RWPE2 (cell line): Measurements from ENCODE around the gene HERC4.
"Not testable (repeated sequence)": the region's sequence is repeated elsewhere in the genome, so short reads cannot be mapped to it uniquely, and the experiment has no call there.

ENCODE experiments used
- ATAC-seq: fragments of 200-7000 bp; cut with Tn5 transposase; 3 replicates; pipeline ENCODE4 v1.9.1; 2021; ENCODE audit warnings: low read depth
- DNase-seq: peaks from one replicate; pipeline ENCODE4 v3.0.0-alpha.2; 2020; ENCODE audit warnings: low spot score
- H3K27ac ChIP-seq: fragments of 450-650 bp; 2 replicates; pipeline ENCODE4 v1.5.1; 2017; ENCODE audit warnings: mild to moderate bottlenecking; ENCODE audit not compliant: poor library complexity, severe bottlenecking
- H3K27me3 ChIP-seq: fragments of 250-450 bp; sonication (Bioruptor Pico); 2 replicates; pipeline ENCODE4 v1.5.1; 2021; ENCODE audit warnings: mild to moderate bottlenecking, moderate library complexity; ENCODE audit not compliant: insufficient read depth, poor library complexity, severe bottlenecking
- H3K36me3 ChIP-seq: fragments of 250-450 bp; sonication (Bioruptor Pico); 2 replicates; pipeline ENCODE4 v1.5.1; 2020; ENCODE audit warnings: low read depth, mild to moderate bottlenecking, moderate library complexity
- H3K4me1 ChIP-seq: fragments of 250-450 bp; sonication (Bioruptor Pico); 2 replicates; pipeline ENCODE4 v1.5.1; 2021; ENCODE audit warnings: mild to moderate bottlenecking, moderate library complexity; ENCODE audit not compliant: insufficient read depth, poor library complexity, severe bottlenecking
- H3K4me3 ChIP-seq: fragments of 250-450 bp; sonication (Bioruptor Pico); 2 replicates; pipeline ENCODE4 v1.5.1; 2021; ENCODE audit warnings: mild to moderate bottlenecking, moderate library complexity; ENCODE audit not compliant: severe bottlenecking
- H3K9me3 ChIP-seq: fragments of 250-450 bp; sonication (Bioruptor Pico); 2 replicates; pipeline ENCODE4 v1.5.1; 2021; ENCODE audit warnings: mild to moderate bottlenecking, moderate library complexity; ENCODE audit not compliant: severe bottlenecking
- CTCF ChIP-seq: fragments of 450-650 bp; IDR thresholded peaks from one replicate; pipeline ENCODE4 v1.5.1; 2017; ENCODE audit warnings: mild to moderate bottlenecking, moderate library complexity; ENCODE audit not compliant: poor library complexity, severe bottlenecking

The HERC4 gene

GRCh38 chr10:67988606-67989005, 86.5 kb downstream of the HERC4 start:
- Histone ChIP-seq H3K4me3 (no peak overlapping the region), H3K36me3 (peaks cover 87% of the 10 kb centered on the region), H3K9me3 (no peaks in the 10 kb centered on the region), H3K4me1 (no peaks in the 10 kb centered on the region), H3K27ac (no peak overlapping the region), H3K27me3 (no peaks in the 10 kb centered on the region)
- ATAC-seq (no peak), DNase-seq (no peak)
- TF ChIP-seq CTCF: no peak

GRCh38 chr10:67982603-67983002, 92.5 kb downstream of the HERC4 start:
- not testable (repeated sequence) for H3K27me3 ChIP-seq, H3K27ac ChIP-seq, ATAC-seq, H3K4me1 ChIP-seq, H3K4me3 ChIP-seq, DNase-seq, H3K9me3 ChIP-seq
- H3K36me3 ChIP-seq: peaks cover 76% of the 10 kb centered on the region

- H3K4me1 ChIP-seq: no peaks in the 10 kb centered on the region
- TF ChIP-seq CTCF: no peak
- ATAC-seq: no peak
- no peak overlapping the region for H3K4me3 ChIP-seq
- no peaks in the 10 kb centered on the region for H3K9me3 ChIP-seq
- no peak for DNase-seq
- H3K27ac ChIP-seq: no peak overlapping the region
- no peaks in the 10 kb centered on the region for H3K27me3 ChIP-seq
- peaks cover 81% of the 10 kb centered on the region for H3K36me3 ChIP-seq
Measured at GRCh38 chr10:67978749-67979148, 96.3 kb downstream of the HERC4 start.

GRCh38 chr10:67977251-67977650, 97.8 kb downstream of the HERC4 start:
- DNase-seq (no peak), ATAC-seq (no peak)
- no peak for TF ChIP-seq CTCF
- Histone ChIP-seq H3K4me3 (no peak overlapping the region), H3K36me3 (peaks cover 89% of the 10 kb centered on the region), H3K4me1 (no peaks in the 10 kb centered on the region), H3K27me3 (no peaks in the 10 kb centered on the region), H3K27ac (no peak overlapping the region), H3K9me3 (no peaks in the 10 kb centered on the region)

GRCh38 chr10:67976292-67977245, 98.5 kb downstream of the HERC4 start:
- Histone ChIP-seq H3K27ac (no peak overlapping the region), H3K36me3 (peaks cover 89% of the 10 kb centered on the region)

More at GRCh38 chr10:67976292-67977245, 98.5 kb downstream of the HERC4 start:
- Histone ChIP-seq H3K9me3 (no peaks in the 10 kb centered on the region), H3K4me3 (no peak overlapping the region), H3K27me3 (no peaks in the 10 kb centered on the region), H3K4me1 (no peaks in the 10 kb centered on the region)
- DNase-seq (no peak), ATAC-seq (no peak)
- no peak for TF ChIP-seq CTCF
